ENCODE data around the gene CHP1.

CHP1 gene

GRCh38 chr15:41284427-41285177 is 53.5 kb downstream of the CHP1 start (continued):
- TF ChIP-seq SCRT2 (tag by site-specific recombination; IDR thresholded peaks at IDR 0.05) (peak; percentile 79), YY1 (tag by site-specific recombination; IDR thresholded peaks at IDR 0.05) (no peak), ZNF510 (tag by site-specific recombination; IDR thresholded peaks at IDR 0.05; ENCODE audit: insufficient replicate concordance) (no peak), ZNF398 (tag by site-specific recombination; IDR thresholded peaks at IDR 0.05) (no peak), ZNF704 (tag by site-specific recombination; IDR thresholded peaks at IDR 0.05) (no peak), ELK4 (IDR thresholded peaks at IDR 0.05; ENCODE audit: borderline replicate concordance, low read depth, low read length) (no peak), ZNF354C (tag by site-specific recombination; IDR thresholded peaks at IDR 0.05; ENCODE audit: borderline replicate concordance, low read depth) (no peak), SCRT1 (tag by site-specific recombination; IDR thresholded peaks at IDR 0.05; ENCODE audit: borderline replicate concordance) (peak; percentile 9; the same call in 1 of the 2 replicates), ZNF555 (tag by site-specific recombination; conservative IDR thresholded peaks at IDR 0.05) (no peak), ZNF140 (tag by site-specific recombination; IDR thresholded peaks at IDR 0.05) (no peak), PATZ1 (tag by site-specific recombination; IDR thresholded peaks at IDR 0.05) (no peak), ZNF76 (tag by site-specific recombination; IDR thresholded peaks at IDR 0.05; ENCODE audit: borderline replicate concordance, low read depth) (no peak), ZNF274 (IDR thresholded peaks at IDR 0.05; ENCODE audit: low read length) (no peak), ZNF274 (tag by site-specific recombination; IDR thresholded peaks at IDR 0.05; ENCODE audit: borderline replicate concordance) (no peak), ZNF248 (tag by site-specific recombination; IDR thresholded peaks at IDR 0.05) (no peak)

- Histone ChIP-seq H3K4me3 (ENCODE audit: low read depth, low read length) (peak overlapping the region; percentile 89), H3K9me3 (ENCODE audit: control insufficient read depth, insufficient read depth, low read depth, low read length) (no peaks in the 10 kb centered on the region), H3K36me3 (ENCODE audit: control insufficient read depth in 2 of 2, insufficient read depth in 1 of 2, low read length in 2 of 2) (peaks cover 30 to 44% of the 10 kb centered on the region in 2 experiments; a peak in 2 of 3 replicates), H3K27ac (ENCODE audit: extremely low read depth, low read depth, low read length) (0 out of 2 replicates have a peak overlapping the region, but pooled peaks have one; percentile 85), H3K4me1 (ENCODE audit: control insufficient read depth, insufficient read depth, low read length) (no peaks in the 10 kb centered on the region)
- POLR2A ChIA-PET = interaction anchor here (0.9 kb wide), 1 partner anchor 27 kb away, joined by 4 read pairs; no protein-coding TSS in a partner anchor
- CTCF ChIA-PET = interaction anchor here (0.7 to 1.3 kb wide), 3 partner anchors 47 to 402 kb away, joined by 3 read pairs; partner anchors contain the start of genes CHP1, NUSAP1 and OIP5
- TF ChIP-seq ZFP69B (tag by site-specific recombination; IDR thresholded peaks at IDR 0.05) (no peak), ZNF140 (tag by site-specific recombination; IDR thresholded peaks at IDR 0.05) (no peak), ZNF362 (tag by site-specific recombination; IDR thresholded peaks at IDR 0.05) (no peak), ZNF354C (tag by site-specific recombination; IDR thresholded peaks at IDR 0.05; ENCODE audit: borderline replicate concordance, low read depth) (no peak), PATZ1 (tag by site-specific recombination; IDR thresholded peaks at IDR 0.05) (0 out of 2 replicates have a peak, but pooled peaks have one; percentile 32), ZBTB49 (tag by site-specific recombination; IDR thresholded peaks at IDR 0.05; ENCODE audit: low read depth) (no peak), ZFHX2 (tag by site-specific recombination; conservative IDR thresholded peaks at IDR 0.05) (peak; percentile 21; the same call in 1 of the 2 replicates), GLIS1 (tag by site-specific recombination; IDR thresholded peaks at IDR 0.05) (peak; percentile 82)
These were observed 54.2 kb downstream of the CHP1 start for GRCh38 chr15:41285285-41285684.
